Stimulated activated naive CD8-positive, alpha-beta T cell treated with anti-CD3 and anti-CD28 coated beads, Interleukin-15, Interleukin-2, amounts not matched to agents 100 ng/mL and 50 ng/mL, for 24 hours (primary cell): Measurements from ENCODE around the gene ZNF611.
"Not testable (repeated sequence)": the region's sequence is repeated elsewhere in the genome, so short reads cannot be mapped to it uniquely, and the experiment has no call there.

Source experiments
- H3K27ac Mint-ChIP-seq: one replicate; pipeline ENCODE4 v1.8.0; 2021; ENCODE audit warnings: mild to moderate bottlenecking, mixed read lengths
- H3K27me3 Mint-ChIP-seq: one replicate; pipeline ENCODE4 v1.8.0; 2021; ENCODE audit warnings: mixed read lengths
- H3K36me3 Mint-ChIP-seq: one replicate; pipeline ENCODE4 v1.8.0; 2021; ENCODE audit warnings: low read depth, mixed read lengths
- H3K4me1 Mint-ChIP-seq: one replicate; pipeline ENCODE4 v1.8.0; 2021; ENCODE audit warnings: low read depth, mixed read lengths
- H3K4me3 Mint-ChIP-seq: one replicate; pipeline ENCODE4 v1.8.0; 2021; ENCODE audit warnings: mild to moderate bottlenecking, mixed read lengths
- H3K9me3 Mint-ChIP-seq: one replicate; pipeline ENCODE4 v1.8.0; 2021; ENCODE audit warnings: mixed read lengths

ZNF611 gene

GRCh38 chr19:52699555-52699954 is 35.3 kb downstream of the ZNF611 start:
- not testable (repeated sequence) for H3K27ac Mint-ChIP-seq, H3K4me1 Mint-ChIP-seq, H3K4me3 Mint-ChIP-seq, H3K27me3 Mint-ChIP-seq
- Mint-ChIP-seq H3K9me3 (peaks cover 17% of the 10 kb centered on the region), H3K36me3 (peaks cover 23% of the 10 kb centered on the region)

GRCh38 chr19:52695996-52696395 is 38.8 kb downstream of the ZNF611 start:
- Mint-ChIP-seq H3K27me3 (no peaks in the 10 kb centered on the region), H3K9me3 (peaks cover 16% of the 10 kb centered on the region), H3K4me1 (peaks cover 13% of the 10 kb centered on the region), H3K27ac (no peak overlapping the region), H3K4me3 (no peak overlapping the region), H3K36me3 (peaks cover 7% of the 10 kb centered on the region)

GRCh38 chr19:52694921-52695320 is 39.9 kb downstream of the ZNF611 start:
- Mint-ChIP-seq H3K4me3 (no peak overlapping the region), H3K27me3 (no peaks in the 10 kb centered on the region), H3K36me3 (no peaks in the 10 kb centered on the region), H3K9me3 (peaks cover 8% of the 10 kb centered on the region), H3K4me1 (peaks cover 23% of the 10 kb centered on the region), H3K27ac (no peak overlapping the region)

- H3K9me3 Mint-ChIP-seq, H3K4me3 Mint-ChIP-seq, H3K27me3 Mint-ChIP-seq, H3K27ac Mint-ChIP-seq, H3K36me3 Mint-ChIP-seq: not testable (repeated sequence)
- H3K4me1 Mint-ChIP-seq = peaks cover 30% of the 10 kb centered on the region
Measured at GRCh38 chr19:52694281-52694680, 40.6 kb downstream of the ZNF611 start.

GRCh38 chr19:52692431-52693008 is 42.3 kb downstream of the ZNF611 start:
- no peak overlapping the region for H3K27ac Mint-ChIP-seq
- no peaks in the 10 kb centered on the region for H3K27me3 Mint-ChIP-seq
- H3K4me3 Mint-ChIP-seq = no peak overlapping the region
- peaks cover 6% of the 10 kb centered on the region for H3K9me3 Mint-ChIP-seq
- H3K36me3 Mint-ChIP-seq = peaks cover 12% of the 10 kb centered on the region
- peaks cover 41% of the 10 kb centered on the region for H3K4me1 Mint-ChIP-seq

GRCh38 chr19:52691737-52692136 is 43.1 kb downstream of the ZNF611 start:
- Mint-ChIP-seq H3K4me3 (peak overlapping the region; percentile 30), H3K27me3 (no peaks in the 10 kb centered on the region), H3K9me3 (peaks cover 4% of the 10 kb centered on the region), H3K4me1 (peaks cover 41% of the 10 kb centered on the region), H3K27ac (no peak overlapping the region), H3K36me3 (peaks cover 12% of the 10 kb centered on the region)

- H3K27me3 Mint-ChIP-seq = no peaks in the 10 kb centered on the region
- H3K4me3 Mint-ChIP-seq = peak overlapping the region; percentile 90
- H3K9me3 Mint-ChIP-seq = peaks cover 4% of the 10 kb centered on the region
- peaks cover 41% of the 10 kb centered on the region for H3K4me1 Mint-ChIP-seq
- H3K27ac Mint-ChIP-seq = no peak overlapping the region
- peaks cover 12% of the 10 kb centered on the region for H3K36me3 Mint-ChIP-seq
Measured at GRCh38 chr19:52691215-52691610, 43.6 kb downstream of the ZNF611 start.

- Mint-ChIP-seq H3K27ac (peak overlapping the region; percentile 82), H3K27me3 (no peaks in the 10 kb centered on the region), H3K4me1 (peaks cover 41% of the 10 kb centered on the region), H3K4me3 (peak overlapping the region; percentile 90), H3K9me3 (peaks cover 4% of the 10 kb centered on the region), H3K36me3 (peaks cover 13% of the 10 kb centered on the region)
Measured at GRCh38 chr19:52690369-52691214, 44.3 kb downstream of the ZNF611 start.

GRCh38 chr19:52689843-52690368 is 44.9 kb downstream of the ZNF611 start:
- Mint-ChIP-seq H3K27ac (peak overlapping the region; percentile 82), H3K4me3 (peak overlapping the region; percentile 90), H3K36me3 (peaks cover 19% of the 10 kb centered on the region), H3K27me3 (no peaks in the 10 kb centered on the region), H3K4me1 (peaks cover 41% of the 10 kb centered on the region), H3K9me3 (peaks cover 4% of the 10 kb centered on the region)

GRCh38 chr19:52688925-52689796 is 45.7 kb downstream of the ZNF611 start:
- peaks cover 26% of the 10 kb centered on the region for H3K36me3 Mint-ChIP-seq
- peak overlapping the region; percentile 82 for H3K27ac Mint-ChIP-seq
- not testable (repeated sequence) for H3K9me3 Mint-ChIP-seq

GRCh38 chr19:52688335-52688734 is 46.5 kb downstream of the ZNF611 start:
- Mint-ChIP-seq H3K27ac (no peak overlapping the region), H3K27me3 (no peaks in the 10 kb centered on the region), H3K36me3 (peaks cover 33% of the 10 kb centered on the region)

More at GRCh38 chr19:52688925-52689796, 45.7 kb downstream of the ZNF611 start:
- H3K4me3 Mint-ChIP-seq = peak overlapping the region; percentile 90
- peaks cover 45% of the 10 kb centered on the region for H3K4me1 Mint-ChIP-seq
- H3K27me3 Mint-ChIP-seq = not testable (repeated sequence)

GRCh38 chr19:52687684-52688083 is 47.2 kb downstream of the ZNF611 start:
- Mint-ChIP-seq H3K27me3 (no peaks in the 10 kb centered on the region), H3K4me1 (peaks cover 42% of the 10 kb centered on the region), H3K27ac (no peak overlapping the region), H3K4me3 (no peak overlapping the region), H3K9me3 (peaks cover 3% of the 10 kb centered on the region), H3K36me3 (peaks cover 34% of the 10 kb centered on the region)

More at GRCh38 chr19:52688335-52688734, 46.5 kb downstream of the ZNF611 start:
- Mint-ChIP-seq H3K4me3 (peak overlapping the region; percentile 90), H3K4me1 (peaks cover 45% of the 10 kb centered on the region), H3K9me3 (peaks cover 4% of the 10 kb centered on the region)

- H3K36me3 Mint-ChIP-seq = peaks cover 42% of the 10 kb centered on the region
- no peaks in the 10 kb centered on the region for H3K9me3 Mint-ChIP-seq
- H3K4me3 Mint-ChIP-seq = no peak overlapping the region
- no peaks in the 10 kb centered on the region for H3K27me3 Mint-ChIP-seq
- peaks cover 30% of the 10 kb centered on the region for H3K4me1 Mint-ChIP-seq
- no peak overlapping the region for H3K27ac Mint-ChIP-seq
Measured at GRCh38 chr19:52685811-52686210, 49.0 kb downstream of the ZNF611 start.

GRCh38 chr19:52681216-52681615 is 53.6 kb downstream of the ZNF611 start:
- H3K27ac Mint-ChIP-seq, H3K27me3 Mint-ChIP-seq, H3K9me3 Mint-ChIP-seq, H3K4me1 Mint-ChIP-seq, H3K4me3 Mint-ChIP-seq: not testable (repeated sequence)
- H3K36me3 Mint-ChIP-seq = peaks cover 57% of the 10 kb centered on the region
